NB4 (cell line): Measurements from ENCODE around the gene CXorf65.

Experiments
- CTCF ChIP-seq: IDR thresholded peaks from one replicate; pipeline ENCODE4 v1.5.1; 2012; ENCODE audit warnings: low read depth, low read length
- MAX ChIP-seq: IDR thresholded peaks from 2 replicates; pipeline ENCODE4 v1.6.1; 2011; ENCODE audit warnings: low read depth, low read length
- POLR2A ChIP-seq: IDR thresholded peaks from 2 replicates; pipeline ENCODE4 v1.6.1; 2011; ENCODE audit warnings: mild to moderate bottlenecking; ENCODE audit not compliant: insufficient read length; ENCODE audit errors: extremely low read depth

GRCh38 chrX:71117358-71117757, 10.8 kb upstream of the CXorf65 start:
- TF ChIP-seq CTCF (no peak), MAX (no peak), POLR2A (no peak)
